ENCODE results near the gene RPL37. TPM values are rescaled to one million over a fixed set of nuclear protein-coding genes. Genes with fewer than 3 reads are reported as not detected.
"Not testable (repeated sequence)": the region's sequence is repeated elsewhere in the genome, so short reads cannot be mapped to it uniquely, and the experiment has no call there.

Gene RPL37
- total RNA-seq, 2 experiments from 2014 or later: 2,148 to 2,239 TPM

DNA sequence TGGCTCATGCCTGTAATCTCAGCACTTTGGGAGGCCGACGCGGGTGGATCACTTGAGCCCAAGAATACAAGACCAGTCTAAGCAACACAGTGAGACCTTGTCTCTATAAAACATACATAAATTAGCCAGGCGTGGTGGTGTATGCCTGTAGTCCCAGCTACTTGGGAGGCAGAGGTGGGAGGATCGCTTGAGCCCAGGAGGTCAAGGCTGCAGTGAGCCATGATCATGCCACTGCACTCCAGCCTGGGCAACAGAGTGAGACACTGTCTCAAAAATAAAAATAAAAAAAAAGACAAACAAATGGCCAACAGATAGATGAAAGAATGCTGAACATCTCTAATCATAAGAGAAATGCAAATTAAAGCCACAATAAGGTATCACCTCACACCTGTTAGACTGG lies 46.1 kb downstream of the RPL37 start:
- H3K27ac Mint-ChIP-seq; H3K27me3 Mint-ChIP-seq (ENCODE audit: low read depth); intact Hi-C loops (cut with micrococcal nuclease); H3K4me3 Mint-ChIP-seq; DNase-seq; H3K9me3 Mint-ChIP-seq: not testable (repeated sequence)
- peaks cover 51% of the 10 kb centered on the region for H3K4me1 Mint-ChIP-seq (ENCODE audit: low read depth)
- CTCF ChIA-PET: interaction anchor here (1.1 kb wide), 1 partner anchor 55 kb away, joined by 3 read pairs; no protein-coding TSS in a partner anchor
- H3K36me3 Mint-ChIP-seq (ENCODE audit: low read depth): peaks cover 20% of the 10 kb centered on the region

- no peak overlapping the region for H3K4me3 Mint-ChIP-seq
- CTCF ChIA-PET: interaction anchor here (1.1 kb wide), 1 partner anchor 56 kb away, joined by 3 read pairs; no protein-coding TSS in a partner anchor
- intact Hi-C loops (cut with micrococcal nuclease): no loop called here
- H3K27me3 Mint-ChIP-seq (ENCODE audit: low read depth): no peaks in the 10 kb centered on the region
- DNase-seq: no peak
- peaks cover 41% of the 10 kb centered on the region for H3K4me1 Mint-ChIP-seq (ENCODE audit: low read depth)
- H3K9me3 Mint-ChIP-seq: peaks cover 4% of the 10 kb centered on the region
- H3K27ac Mint-ChIP-seq: no peak overlapping the region
- H3K36me3 Mint-ChIP-seq (ENCODE audit: low read depth): peaks cover 20% of the 10 kb centered on the region
Measured at GRCh38 chr5:40787986-40788385, 47.0 kb downstream of the RPL37 start.

DNA sequence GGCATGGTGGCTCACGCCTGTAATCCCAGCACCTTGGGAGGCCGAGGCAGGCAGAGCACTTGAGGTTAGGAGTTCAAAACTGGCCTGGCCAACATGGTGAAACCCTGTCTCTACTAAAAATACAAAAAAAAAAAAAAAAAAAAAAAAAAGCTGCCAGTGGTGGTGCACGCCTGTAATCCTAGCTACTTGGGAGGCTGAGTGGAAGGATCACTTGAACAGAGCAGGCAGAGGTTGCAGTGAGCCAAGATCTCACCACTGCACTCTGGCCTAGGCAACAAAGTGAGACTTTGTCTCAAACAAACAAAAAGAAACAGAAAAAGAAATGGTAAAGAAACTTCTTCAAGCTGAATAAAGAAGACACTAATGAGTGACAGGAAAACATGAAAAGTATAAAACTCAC lies 48.4 kb downstream of the RPL37 start:
- peaks cover 48% of the 10 kb centered on the region for H3K4me1 Mint-ChIP-seq (ENCODE audit: low read depth)
- H3K27me3 Mint-ChIP-seq (ENCODE audit: low read depth); H3K4me3 Mint-ChIP-seq; H3K9me3 Mint-ChIP-seq; intact Hi-C loops (cut with micrococcal nuclease); H3K27ac Mint-ChIP-seq; DNase-seq: not testable (repeated sequence)
- H3K36me3 Mint-ChIP-seq (ENCODE audit: low read depth): peaks cover 20% of the 10 kb centered on the region
- CTCF ChIA-PET: interaction anchor here (0.7 to 0.9 kb wide), 3 partner anchors 11 to 46 kb away, joined by 3 to 9 read pairs (median 3); no protein-coding TSS in a partner anchor

DNA sequence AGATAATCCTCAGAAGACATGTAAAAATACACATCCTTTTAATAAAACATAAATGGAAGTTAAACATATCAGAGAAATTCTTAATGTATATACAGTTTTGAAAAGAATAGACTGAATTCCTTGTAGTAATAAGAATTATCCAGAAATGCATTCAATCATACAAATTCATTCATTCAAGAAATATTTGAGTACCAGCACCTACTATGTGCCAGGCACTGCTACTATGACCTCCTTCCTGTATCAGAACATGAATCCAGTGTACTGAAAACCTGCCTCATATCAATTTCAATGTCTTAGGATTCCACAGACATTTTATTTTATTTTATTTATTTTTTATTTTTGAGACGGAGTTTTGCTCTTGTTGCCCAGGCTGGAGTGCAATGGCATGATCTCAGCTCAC lies 50.1 kb downstream of the RPL37 start:
- no peak for DNase-seq
- H3K4me3 Mint-ChIP-seq: no peak overlapping the region
- peaks cover 20% of the 10 kb centered on the region for H3K36me3 Mint-ChIP-seq (ENCODE audit: low read depth)
- intact Hi-C loops (cut with micrococcal nuclease): no loop called here
- CTCF ChIA-PET: no interaction called here
- H3K27me3 Mint-ChIP-seq (ENCODE audit: low read depth): no peaks in the 10 kb centered on the region
- no peak overlapping the region for H3K27ac Mint-ChIP-seq
- peaks cover 45% of the 10 kb centered on the region for H3K4me1 Mint-ChIP-seq (ENCODE audit: low read depth)
- peaks cover 4% of the 10 kb centered on the region for H3K9me3 Mint-ChIP-seq

DNA sequence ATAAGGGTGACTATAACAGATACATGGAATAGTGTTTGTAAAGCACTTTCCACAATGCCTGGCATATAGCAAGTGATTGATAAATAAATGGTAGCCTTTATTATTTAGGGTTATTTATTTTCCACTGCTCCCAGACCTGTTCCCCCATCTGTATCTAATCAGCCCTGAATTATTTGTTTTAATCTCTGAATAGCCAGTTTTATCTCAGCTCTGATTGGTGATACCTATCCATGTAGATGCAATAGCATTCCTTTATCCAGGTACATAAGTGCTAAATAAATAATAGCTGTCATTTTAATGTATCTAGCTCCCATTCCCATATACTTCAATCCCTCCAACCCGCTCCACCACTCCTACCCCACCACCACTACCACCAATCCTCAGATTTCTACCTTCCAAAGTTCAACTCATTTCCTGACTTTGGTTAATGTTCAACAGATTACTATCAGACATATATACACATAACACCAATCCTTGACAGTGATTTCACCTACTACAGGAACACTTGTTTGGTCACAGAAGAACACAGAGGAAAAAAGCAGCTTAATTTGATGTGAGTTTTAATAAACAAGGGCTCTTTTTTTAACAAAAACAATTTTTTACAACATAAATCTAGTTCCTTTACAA lies 50.9 kb downstream of the RPL37 start:
- Mint-ChIP-seq H3K9me3 (peaks cover 4% of the 10 kb centered on the region), H3K36me3 (ENCODE audit: low read depth) (peaks cover 20% of the 10 kb centered on the region), H3K4me1 (ENCODE audit: low read depth) (peaks cover 40% of the 10 kb centered on the region), H3K4me3 (no peak overlapping the region), H3K27ac (no peak overlapping the region), H3K27me3 (ENCODE audit: low read depth) (no peaks in the 10 kb centered on the region)
- intact Hi-C loops (cut with micrococcal nuclease): no loop called here
- no peak for DNase-seq
- CTCF ChIA-PET: no interaction called here

GRCh38 chr5:40781843-40782409 lies 53.1 kb downstream of the RPL37 start:
- peaks cover 7% of the 10 kb centered on the region for H3K36me3 Mint-ChIP-seq (ENCODE audit: low read depth)
- H3K4me1 Mint-ChIP-seq (ENCODE audit: low read depth): peaks cover 36% of the 10 kb centered on the region
- no peak for DNase-seq
- intact Hi-C loops (cut with micrococcal nuclease): no loop called here
- H3K27me3 Mint-ChIP-seq (ENCODE audit: low read depth): no peaks in the 10 kb centered on the region
- no peak overlapping the region for H3K4me3 Mint-ChIP-seq
- H3K27ac Mint-ChIP-seq: no peak overlapping the region
- H3K9me3 Mint-ChIP-seq: peaks cover 2% of the 10 kb centered on the region
- CTCF ChIA-PET: interaction anchor here (0.6 kb wide), 1 partner anchor 459 kb away, joined by 4 read pairs; no protein-coding TSS in a partner anchor

DNA sequence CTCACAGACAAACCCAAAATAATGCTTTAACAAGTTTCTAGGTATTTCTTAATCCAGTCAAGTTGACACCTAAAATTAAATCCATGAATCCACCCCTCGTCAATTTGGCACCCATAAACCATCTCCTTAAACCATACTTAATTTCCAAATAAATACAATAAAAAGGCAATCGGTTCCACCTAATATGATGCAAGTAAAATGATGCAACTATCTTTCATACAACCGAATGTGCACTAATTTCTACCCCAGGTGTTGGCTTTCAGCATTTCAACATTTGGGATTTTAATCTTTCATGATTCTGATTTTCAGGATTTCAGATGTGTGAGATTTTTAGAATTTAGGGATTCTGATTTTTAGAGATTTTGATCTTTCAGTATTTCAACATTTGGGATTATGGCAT lies 54.2 kb downstream of the RPL37 start:
- Mint-ChIP-seq H3K36me3 (ENCODE audit: low read depth) (peaks cover 10% of the 10 kb centered on the region), H3K4me1 (ENCODE audit: low read depth) (peaks cover 38% of the 10 kb centered on the region), H3K27me3 (ENCODE audit: low read depth) (no peaks in the 10 kb centered on the region), H3K9me3 (no peaks in the 10 kb centered on the region), H3K27ac (no peak overlapping the region), H3K4me3 (no peak overlapping the region)
- CTCF ChIA-PET: no interaction called here
- DNase-seq: no peak
- intact Hi-C loops (cut with micrococcal nuclease): no loop called here

GRCh38 chr5:40780199-40780598 lies 54.8 kb downstream of the RPL37 start:
- H3K4me1 Mint-ChIP-seq (ENCODE audit: low read depth): peaks cover 34% of the 10 kb centered on the region
- intact Hi-C loops (cut with micrococcal nuclease): no loop called here
- H3K36me3 Mint-ChIP-seq (ENCODE audit: low read depth): peaks cover 10% of the 10 kb centered on the region
- no peak overlapping the region for H3K27ac Mint-ChIP-seq
- CTCF ChIA-PET: no interaction called here
- H3K9me3 Mint-ChIP-seq: no peaks in the 10 kb centered on the region
- H3K4me3 Mint-ChIP-seq: no peak overlapping the region
- H3K27me3 Mint-ChIP-seq (ENCODE audit: low read depth): no peaks in the 10 kb centered on the region
- no peak for DNase-seq

GRCh38 chr5:40779561-40779960 lies 55.5 kb downstream of the RPL37 start:
- intact Hi-C loops (cut with micrococcal nuclease): no loop called here
- no peak overlapping the region for H3K27ac Mint-ChIP-seq
- no peaks in the 10 kb centered on the region for H3K27me3 Mint-ChIP-seq (ENCODE audit: low read depth)
- no peak overlapping the region for H3K4me3 Mint-ChIP-seq
- no peaks in the 10 kb centered on the region for H3K9me3 Mint-ChIP-seq
- CTCF ChIA-PET: interaction anchor here (0.5 kb wide), 1 partner anchor 417 kb away, joined by 3 read pairs; no protein-coding TSS in a partner anchor
- DNase-seq: no peak
- H3K4me1 Mint-ChIP-seq (ENCODE audit: low read depth): peaks cover 32% of the 10 kb centered on the region
- peaks cover 10% of the 10 kb centered on the region for H3K36me3 Mint-ChIP-seq (ENCODE audit: low read depth)

DNA sequence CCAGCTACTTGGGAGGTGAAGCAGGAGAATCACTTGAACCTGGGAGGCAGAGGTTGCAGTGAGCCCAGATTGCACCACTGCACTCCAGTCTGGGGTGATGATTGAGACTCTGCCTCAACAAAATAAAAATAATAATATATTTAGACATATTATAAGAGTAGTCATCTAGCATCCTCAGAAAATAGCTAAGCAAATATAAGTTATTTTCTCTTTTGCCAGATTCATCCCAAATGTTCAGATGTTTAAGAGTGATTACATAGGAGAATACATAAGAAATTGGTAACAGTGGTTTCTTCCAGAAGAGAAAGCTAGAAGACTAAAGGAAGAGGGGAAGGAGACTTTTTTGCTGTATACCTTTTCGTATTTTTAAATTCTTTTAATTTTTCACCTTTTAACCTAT lies 56.9 kb downstream of the RPL37 start:
- H3K4me1 Mint-ChIP-seq (ENCODE audit: low read depth): peaks cover 27% of the 10 kb centered on the region
- intact Hi-C loops (cut with micrococcal nuclease): no loop called here
- no peak for DNase-seq
- H3K27ac Mint-ChIP-seq: no peak overlapping the region
- no peaks in the 10 kb centered on the region for H3K27me3 Mint-ChIP-seq (ENCODE audit: low read depth)
- no peaks in the 10 kb centered on the region for H3K9me3 Mint-ChIP-seq
- CTCF ChIA-PET: no interaction called here
- peaks cover 10% of the 10 kb centered on the region for H3K36me3 Mint-ChIP-seq (ENCODE audit: low read depth)
- no peak overlapping the region for H3K4me3 Mint-ChIP-seq

DNA sequence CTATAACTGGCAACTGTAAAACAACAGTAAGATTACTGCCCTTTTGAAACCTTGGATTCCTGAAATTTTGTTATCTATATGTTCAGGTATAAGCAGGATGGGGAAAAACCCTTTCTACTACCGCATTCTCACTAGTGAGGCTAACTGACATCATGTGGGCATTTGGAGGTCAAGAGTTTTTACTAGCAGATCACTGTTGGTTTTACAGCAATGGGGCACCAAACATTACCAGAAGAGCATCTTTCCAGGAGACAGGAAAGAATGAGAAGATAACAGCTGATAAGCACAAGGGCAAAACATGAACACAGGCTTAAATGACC lies 58.4 kb downstream of the RPL37 start:
- Mint-ChIP-seq H3K36me3 (ENCODE audit: low read depth) (peaks cover 10% of the 10 kb centered on the region), H3K27ac (peak overlapping the region; percentile 55), H3K4me1 (ENCODE audit: low read depth) (peaks cover 18% of the 10 kb centered on the region), H3K27me3 (ENCODE audit: low read depth) (no peaks in the 10 kb centered on the region), H3K9me3 (no peaks in the 10 kb centered on the region), H3K4me3 (no peak overlapping the region)
- CTCF ChIA-PET: interaction anchor here (0.5 to 1.3 kb wide), 3 partner anchors 10 to 58 kb away, joined by 3 read pairs; no protein-coding TSS in a partner anchor
- no peak for DNase-seq
- intact Hi-C loops (cut with micrococcal nuclease): no loop called here

DNA sequence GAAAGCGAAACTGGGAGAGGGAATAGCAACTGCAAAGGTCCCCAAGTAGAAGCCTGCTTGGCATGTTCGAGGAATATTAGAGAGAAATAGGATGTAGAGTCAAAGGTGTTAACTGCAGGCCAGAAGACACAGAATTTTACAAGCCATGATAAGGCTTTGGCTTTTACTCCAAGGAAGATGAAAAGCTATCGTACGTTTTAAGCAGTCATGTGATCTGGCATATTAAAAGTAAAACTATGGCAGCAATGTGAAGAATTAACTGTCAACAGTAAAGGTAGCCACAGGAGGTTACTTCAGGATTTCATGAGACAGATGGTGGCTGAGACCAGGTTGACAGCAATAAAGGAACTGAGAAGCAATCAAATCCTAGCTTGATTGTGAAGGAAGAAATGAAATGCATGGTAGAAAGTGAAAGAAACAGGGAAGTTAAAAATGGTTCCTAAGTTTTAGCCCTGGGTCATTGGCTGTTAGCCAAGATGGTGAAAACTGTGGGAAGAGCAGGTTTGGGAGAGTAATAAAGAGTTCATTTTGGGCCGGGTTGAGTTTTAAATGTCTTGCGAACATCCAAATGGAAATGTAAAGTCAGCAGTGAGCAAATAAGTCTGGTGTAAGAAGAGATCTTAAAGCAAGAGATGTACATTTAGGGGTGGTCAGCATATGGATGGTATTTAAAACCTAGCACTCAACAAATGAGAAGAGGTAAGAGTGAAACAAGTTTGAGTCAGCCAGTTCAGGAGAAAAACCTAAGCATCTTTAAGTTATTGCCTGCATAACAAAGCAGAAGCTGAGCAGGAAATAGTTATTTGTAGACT lies 59.0 kb downstream of the RPL37 start:
- Mint-ChIP-seq H3K27ac (no peak overlapping the region), H3K36me3 (ENCODE audit: low read depth) (peaks cover 10% of the 10 kb centered on the region), H3K9me3 (no peaks in the 10 kb centered on the region), H3K27me3 (ENCODE audit: low read depth) (no peaks in the 10 kb centered on the region), H3K4me1 (ENCODE audit: low read depth) (peaks cover 15% of the 10 kb centered on the region), H3K4me3 (no peak overlapping the region)
- DNase-seq: no peak
- CTCF ChIA-PET: interaction anchor here (0.5 to 1.3 kb wide), 4 partner anchors 10 to 838 kb away, joined by 3 read pairs; no protein-coding TSS in a partner anchor
- intact Hi-C loops (cut with micrococcal nuclease): no loop called here

All from activated naive CD4-positive, alpha-beta T cell treated with anti-CD3 and anti-CD28 coated beads for 36 hours (primary cell).